HL-60 (cell line): ENCODE results near the gene ASCL2.

ENCODE experiments used
- CTCF ChIP-seq: IDR thresholded peaks from one replicate; pipeline ENCODE4 v1.5.1; 2011; ENCODE audit warnings: low read length, control low read depth, inconsistent platforms; ENCODE audit not compliant: insufficient read depth
- POLR2AphosphoS5 ChIP-seq: IDR thresholded peaks from 2 replicates; pipeline ENCODE4 v1.6.1; 2012; ENCODE audit warnings: low read depth

DNA sequence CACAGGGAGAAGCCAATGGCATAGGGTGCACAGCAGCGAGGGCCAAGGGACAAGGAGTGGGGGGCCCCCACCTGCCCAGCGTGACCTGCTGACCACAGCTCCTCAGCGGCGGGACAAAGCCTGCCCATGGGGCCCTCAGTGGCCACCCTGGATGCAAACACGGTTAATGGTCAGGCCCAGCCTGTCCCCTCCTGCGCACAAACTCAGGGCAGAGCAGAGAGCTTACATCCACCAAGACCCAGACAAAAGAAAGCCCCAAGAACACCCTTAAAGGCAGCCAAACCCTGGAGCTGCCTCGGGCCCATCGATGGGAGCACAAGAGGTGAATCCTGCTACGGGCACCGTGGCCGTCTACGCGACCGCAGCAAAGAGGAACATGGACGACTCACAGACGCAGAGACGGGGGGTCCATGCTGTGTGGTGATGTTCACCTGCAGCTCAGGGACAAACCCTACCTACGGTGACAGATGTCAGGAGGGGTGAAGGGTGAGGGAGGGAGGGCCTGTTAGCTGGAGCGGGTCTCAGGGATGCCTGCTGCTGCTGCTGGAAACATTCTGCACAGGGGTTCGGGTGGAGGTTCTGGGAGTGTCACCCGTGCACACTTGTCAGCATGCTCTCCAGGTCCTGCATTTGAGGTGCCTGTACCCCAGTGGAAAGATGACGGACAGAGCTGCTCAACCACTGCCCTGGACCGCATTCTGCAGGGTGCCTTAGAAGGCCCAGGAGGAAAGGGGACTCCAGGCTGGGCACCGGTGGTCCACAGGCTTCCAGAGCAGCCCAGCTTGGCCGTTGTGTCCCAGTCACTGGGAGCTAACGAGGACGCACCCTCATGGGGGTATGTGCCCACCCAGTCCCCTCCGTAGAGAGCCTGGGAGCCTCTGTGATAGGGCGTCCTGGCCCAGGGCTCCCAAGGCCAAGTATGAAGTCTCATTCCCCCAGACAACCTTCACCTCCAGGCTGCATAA lies 11.6 kb downstream of the ASCL2 start:
- TF ChIP-seq CTCF: no peak
- TF ChIP-seq POLR2AphosphoS5: no peak
